CD4-positive, alpha-beta T cell treated with Interleukin-21 for 1 hour (primary cell): Measurements from ENCODE around the gene DPH5.
"Not testable (repeated sequence)": the region's sequence is repeated elsewhere in the genome, so short reads cannot be mapped to it uniquely, and the experiment has no call there.

Source experiments
- DNase-seq: peaks from one replicate; pipeline ENCODE4 v3.0.0-alpha.2; 2020

Gene DPH5

DNA sequence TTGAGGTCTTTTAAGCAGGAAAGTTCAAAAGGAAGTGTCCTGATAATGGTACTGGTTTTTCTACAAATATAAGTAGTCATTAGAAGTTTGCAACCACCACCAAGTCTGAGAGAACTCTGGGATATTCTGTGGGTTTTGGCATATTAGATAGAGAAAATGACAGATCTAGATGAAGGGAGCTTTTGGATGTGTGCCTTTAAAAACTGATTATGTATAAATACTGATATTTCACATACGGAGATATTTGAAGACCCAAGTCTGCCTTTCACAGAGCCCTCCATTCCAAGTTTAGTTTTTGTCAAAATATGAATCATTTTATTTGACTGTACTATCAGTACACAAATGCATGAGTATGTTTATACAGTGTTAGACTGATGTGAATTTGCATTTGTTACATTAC lies 48.6 kb downstream of the DPH5 start:
- no peak for DNase-seq

DNA sequence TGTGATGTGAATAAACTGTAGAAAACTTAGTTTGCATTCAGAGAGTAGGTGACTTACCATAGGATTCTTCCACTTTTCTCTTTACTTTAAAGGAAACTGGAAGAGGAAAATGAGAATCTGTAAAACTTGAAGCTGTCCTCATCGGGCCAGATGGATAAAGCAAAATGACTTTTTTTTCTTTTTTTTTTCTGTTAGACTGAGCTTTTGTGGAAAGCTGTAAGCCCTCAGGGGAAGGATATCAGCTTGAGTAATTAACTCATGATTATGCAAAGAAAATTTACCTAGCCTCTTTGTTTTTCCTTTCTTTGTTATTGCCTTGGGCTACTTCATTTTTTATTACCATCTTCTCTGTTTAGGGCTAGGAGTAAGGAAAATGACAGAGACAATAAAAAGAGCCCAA lies 53.4 kb downstream of the DPH5 start:
- no peak for DNase-seq

DNA sequence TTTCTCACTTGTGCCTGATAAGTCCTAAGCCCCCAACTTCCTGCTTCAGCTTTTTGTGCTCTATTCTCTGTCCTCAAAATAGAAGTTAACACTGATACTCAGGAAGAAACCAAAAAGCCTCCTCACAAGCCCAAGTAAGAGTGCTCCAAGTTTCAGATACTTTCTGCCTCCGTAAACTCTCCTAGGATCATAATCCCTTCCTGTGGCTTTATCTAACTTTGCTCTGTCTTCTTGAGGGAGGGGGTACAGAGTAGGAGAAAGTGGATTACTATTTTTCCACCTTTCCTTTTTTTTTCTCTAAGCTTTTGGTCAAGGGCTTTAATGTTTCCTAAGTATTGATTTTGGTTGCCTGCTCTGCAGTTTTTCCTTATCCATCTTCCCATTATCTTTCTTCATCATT lies 54.6 kb downstream of the DPH5 start:
- no peak for DNase-seq

DNA sequence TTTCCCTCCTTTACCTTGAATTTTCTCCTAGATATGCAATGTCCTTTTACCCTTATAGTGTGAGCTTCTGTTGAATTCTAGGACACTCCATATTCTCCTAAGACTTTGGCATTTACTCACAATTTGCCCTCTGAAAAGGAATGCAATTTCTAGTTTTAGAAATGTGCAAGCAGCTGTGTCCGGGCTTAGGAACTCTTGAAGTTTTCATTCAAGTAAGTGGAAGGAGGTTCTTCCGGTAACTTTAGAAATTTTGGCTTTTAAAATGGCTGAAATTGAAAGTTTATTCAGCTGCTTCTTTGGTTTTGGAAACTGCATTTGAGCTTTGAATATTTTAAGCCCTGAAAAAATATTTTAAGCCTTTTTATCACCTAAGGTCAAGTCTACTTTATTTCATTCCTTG lies 56.3 kb downstream of the DPH5 start:
- no peak for DNase-seq

DNA sequence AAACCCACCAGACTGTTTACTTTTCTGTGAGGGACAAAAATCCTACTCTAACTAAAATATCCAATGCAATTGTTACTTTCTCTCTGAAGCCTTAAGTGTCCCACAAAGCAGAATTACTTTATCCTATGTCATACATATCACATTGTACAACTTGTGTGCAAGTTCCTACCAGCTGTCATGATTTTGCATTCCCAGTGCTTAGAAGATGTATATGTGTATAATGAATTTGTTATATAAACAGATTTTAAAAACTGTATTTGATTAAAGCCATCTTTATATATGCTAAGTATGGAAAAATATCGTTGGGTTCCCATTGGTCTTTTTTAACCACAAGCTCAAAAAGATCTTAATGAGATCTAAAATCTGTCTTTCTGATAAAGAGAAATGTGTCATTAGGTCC lies 57.0 kb downstream of the DPH5 start:
- DNase-seq: no peak

DNA sequence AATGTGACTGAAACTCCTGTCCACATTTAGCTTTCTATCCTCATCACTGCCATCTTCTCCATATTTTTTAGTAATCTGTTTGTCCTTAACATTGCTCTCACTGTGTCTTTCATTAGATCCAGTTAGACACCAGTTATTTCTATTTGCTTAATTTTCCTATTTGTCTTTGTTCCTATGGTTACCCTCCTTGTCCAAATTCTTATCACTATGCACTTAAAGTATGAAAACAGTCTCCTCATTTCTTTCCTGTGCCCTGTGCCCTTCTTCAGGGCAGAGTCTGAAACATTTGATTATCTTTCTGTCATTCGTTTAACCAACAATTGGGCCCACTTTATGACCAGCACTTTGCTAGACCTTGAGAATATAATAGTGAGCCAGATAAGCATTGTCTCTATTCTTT lies 65.5 kb downstream of the DPH5 start:
- no peak for DNase-seq

DNA sequence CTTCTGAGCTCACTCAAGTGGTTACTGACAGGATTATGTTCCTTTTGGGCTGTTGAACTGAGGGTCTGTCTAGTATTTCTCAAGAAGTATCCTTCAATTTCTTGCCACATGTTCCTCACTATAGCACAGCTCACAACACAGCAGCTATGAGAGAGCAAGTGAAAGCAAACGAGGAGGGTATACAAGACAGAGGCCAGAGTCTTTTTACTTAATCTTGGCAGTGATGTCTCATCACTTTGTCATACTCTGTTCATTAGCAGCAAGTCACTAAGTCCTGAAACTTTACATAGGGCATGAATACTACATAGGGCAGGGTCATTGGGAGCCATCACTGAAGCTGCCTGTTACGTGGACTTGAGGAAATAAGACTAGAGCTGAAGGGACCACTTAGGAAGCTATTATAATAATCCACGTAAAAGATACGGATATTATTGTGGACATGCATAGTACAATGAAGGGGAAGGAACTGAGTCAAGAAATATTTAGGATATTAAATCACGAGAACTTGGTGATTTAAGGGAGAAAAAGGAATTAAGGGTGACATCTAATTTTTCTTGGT lies 66.0 kb downstream of the DPH5 start:
- no peak for DNase-seq

DNA sequence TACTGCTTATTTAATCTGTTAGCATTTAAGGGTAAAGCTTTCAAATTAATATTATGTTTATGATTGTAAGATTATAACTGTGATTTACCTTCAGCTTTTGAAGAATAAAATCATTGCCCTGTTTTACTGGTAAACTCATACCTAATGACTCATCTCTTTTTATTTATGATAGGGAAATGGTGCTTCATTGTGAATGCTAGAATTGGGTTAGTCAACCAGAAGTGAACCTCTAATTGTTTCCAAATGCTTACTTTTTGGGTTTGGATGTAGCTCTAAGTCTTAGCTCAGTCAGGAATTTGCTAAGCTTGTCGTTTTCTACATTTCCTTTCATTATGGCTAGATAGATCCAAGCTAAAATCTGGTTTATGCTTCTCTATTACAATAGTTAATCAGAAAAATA lies 70.3 kb downstream of the DPH5 start:
- DNase-seq: no peak

DNA sequence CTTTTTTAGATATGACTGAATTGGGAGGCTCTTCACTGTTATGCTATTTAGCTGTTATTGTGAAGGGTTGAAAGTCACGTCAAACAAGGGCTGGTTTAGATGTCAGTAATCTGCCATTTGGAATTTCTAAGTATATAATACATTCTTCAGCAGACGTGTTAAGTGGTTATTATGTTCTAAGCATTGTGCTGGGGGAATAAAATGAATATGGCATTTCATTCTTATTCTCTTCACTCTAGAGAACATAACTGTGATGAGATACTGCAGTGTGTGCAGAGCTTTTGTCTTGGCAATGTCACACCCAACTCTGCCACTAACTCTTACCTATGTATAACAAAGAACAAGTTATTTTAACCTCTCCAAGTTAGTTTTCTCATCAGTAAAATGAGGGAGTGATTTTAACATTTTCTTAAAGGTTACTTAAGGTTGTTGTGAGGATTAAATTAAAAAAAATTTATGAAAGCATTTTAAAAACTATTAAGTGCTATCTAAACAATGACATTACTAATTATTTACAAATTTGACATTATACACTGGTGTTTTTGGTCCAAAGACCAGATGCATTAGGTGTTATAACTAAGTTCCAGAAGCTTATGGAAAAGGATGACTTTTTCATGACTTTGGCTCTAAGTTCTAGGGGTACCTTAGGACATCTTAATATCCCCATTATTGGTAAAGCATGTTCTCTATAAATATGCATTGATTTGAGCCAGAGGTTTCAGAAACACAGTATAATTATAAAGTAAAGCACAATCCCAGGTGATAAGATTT lies 71.4 kb downstream of the DPH5 start:
- DNase-seq: no peak

DNA sequence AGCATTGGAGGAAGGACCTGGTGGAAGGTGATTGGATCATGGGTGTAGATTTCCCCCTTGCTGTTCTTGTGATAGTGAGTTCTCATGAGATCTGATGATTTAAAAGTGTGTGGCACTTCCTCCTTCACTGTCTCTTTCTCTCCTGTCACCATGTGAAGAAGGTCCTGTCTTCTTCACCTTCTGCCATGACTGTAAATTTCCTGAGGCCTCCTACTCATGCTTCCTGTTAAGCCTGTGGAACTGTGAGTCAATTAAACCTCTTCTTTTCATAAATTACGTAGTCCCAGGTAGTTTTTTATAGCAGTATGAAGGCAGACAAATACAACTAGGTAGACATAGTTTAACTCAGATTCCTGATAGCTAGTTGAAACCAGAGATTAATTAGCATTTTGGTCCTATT lies 72.6 kb downstream of the DPH5 start:
- DNase-seq: not testable (repeated sequence)

DNA sequence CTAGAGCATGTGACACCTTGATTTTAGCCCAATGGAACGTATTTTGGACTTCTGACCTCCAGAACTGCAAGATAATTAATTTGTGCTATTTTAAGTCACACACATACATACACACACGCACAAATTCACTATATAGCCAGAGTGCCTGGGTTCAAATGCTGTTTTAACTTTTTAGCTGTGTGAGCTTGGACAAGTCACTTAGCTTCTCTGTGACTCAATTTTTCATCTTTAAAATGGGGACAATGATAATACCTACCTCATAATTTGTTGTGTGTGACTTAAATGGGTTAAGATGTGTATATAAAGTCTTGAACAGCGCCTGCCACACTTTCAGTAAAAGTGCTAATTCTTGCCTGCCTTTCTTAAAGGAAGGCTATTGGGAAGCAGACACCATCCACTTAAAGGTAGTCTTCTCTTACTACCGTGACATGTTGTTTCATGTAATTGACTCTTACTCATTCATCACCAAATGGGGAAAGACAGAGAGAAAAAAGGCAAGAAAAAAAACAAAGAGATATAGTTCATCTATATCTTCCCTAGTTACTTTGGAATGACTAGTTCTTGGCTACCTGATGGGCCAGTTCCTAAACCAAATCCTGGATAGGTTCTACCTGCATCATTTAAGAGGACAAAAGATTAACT lies 73.4 kb downstream of the DPH5 start:
- no peak for DNase-seq

DNA sequence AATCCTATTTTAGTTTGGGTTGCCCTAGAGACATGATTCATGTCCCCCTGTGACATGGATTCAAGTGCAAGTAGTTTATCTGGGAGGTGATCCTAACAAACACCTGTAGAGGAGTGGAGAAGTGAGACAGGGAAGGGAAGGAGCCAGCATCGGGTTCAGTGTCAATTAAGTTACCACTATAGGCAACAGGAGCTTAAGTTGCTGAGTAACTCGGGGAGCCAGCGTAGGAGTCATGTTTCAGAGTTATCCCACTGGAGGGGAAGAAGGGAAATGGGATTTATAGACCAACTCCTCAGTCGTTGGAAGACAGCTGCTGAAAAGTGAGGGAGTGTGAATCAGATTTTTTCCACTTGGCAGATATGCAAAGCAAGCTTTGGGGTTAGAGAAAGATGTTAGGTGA lies 74.8 kb downstream of the DPH5 start:
- no peak for DNase-seq

DNA sequence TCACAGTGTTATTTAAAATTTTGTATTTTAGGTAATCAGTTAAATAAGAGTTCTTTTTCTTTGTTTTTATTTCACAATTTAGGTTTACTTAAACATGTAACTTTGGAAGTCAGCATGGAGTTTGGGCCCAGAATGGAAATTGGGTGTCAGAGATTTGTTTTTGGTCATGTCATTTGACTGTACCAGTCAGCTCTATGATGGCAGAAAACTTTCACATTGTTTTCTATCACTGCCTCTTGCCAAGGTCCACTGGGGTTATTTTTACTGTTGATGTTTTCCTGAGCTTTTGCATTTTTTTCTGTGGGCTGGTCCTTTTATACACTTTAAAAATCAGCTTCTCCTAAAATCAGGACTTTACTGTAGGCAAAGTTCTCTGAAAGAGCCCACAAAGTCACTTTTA lies 75.2 kb downstream of the DPH5 start:
- no peak for DNase-seq

DNA sequence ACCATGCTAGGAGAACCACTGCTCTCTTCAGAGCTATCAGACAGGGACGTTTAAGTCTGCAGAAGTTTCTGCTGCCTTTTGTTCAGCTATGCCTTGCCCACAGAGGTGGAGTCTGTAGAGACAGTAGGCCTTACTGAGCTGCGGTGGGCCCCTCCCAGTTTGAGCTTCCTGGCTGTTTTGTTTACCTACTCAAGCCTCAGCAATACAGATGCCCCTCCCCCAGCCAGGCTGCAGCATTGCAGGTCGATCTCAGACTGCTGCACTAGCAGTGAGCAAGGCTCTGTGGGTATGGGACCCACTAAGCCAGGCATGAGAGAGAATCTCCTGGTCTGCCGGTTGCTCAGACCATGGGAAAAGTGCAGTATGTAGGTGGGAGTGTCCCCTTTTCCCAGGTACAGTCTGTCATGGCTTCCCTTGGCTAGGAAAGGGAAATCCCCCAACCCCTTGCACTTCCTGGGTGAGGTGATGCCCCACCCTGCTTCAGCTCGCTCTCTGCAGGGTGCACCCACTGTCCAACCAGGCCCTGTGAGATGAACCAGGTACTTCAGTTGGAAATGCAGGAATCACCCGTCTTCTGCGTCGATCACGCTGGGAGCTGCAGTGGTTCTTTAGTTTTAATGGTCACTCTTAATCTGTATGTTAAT lies 75.9 kb downstream of the DPH5 start:
- peak; percentile 79 for DNase-seq

DNA sequence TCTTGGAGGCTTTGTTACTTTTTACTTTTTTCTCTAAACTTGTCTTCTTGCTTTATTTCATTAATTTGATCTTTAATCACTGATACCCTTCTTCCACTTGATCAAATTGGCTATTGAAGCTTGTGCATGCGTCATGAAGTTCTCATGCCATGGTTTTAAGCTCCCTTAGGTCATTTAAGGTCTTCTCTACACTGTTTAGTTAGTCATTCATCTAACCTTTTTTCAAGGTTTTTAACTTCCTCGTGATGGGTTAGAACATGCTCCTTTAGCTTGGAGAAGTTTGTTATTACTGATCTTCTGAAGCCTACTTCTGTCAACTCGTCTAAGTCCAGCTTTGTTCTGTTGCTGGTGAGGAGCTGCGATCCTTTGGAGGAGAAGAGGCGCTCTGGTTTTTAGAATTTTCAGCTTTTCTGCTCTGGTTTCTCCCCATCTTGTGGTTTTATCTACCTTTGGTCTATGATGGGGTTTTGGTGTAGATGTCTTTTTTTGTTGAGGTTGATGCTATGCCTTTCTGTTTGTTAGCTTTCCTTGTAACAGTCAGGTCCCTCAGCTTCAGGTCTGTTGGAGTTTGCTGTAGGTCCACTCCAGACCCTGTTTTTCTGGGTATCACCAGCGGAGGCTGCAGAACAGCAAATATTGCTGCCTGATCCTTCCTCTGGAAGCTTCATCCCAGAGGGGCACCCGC lies 76.7 kb downstream of the DPH5 start:
- peak; percentile 4 for DNase-seq

DNA sequence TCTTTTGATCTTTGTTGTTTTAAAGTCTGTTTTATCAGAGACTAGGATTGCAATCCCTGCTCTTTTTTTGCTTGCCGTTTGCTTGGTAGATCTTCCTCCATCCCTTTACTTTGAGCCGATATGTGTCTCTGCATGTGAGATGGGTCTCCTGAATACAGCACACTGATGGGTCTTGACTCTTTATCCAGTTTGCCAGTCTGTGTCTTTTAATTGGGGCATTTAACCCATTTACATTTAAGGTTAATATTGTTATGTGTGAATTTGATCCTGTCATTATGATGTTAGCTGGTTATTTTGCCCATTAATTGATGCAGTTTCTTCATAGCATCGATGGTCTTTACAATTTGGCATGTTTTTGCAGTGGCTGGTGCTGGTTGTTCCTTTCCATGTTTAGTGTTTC lies 77.8 kb downstream of the DPH5 start:
- not testable (repeated sequence) for DNase-seq

DNA sequence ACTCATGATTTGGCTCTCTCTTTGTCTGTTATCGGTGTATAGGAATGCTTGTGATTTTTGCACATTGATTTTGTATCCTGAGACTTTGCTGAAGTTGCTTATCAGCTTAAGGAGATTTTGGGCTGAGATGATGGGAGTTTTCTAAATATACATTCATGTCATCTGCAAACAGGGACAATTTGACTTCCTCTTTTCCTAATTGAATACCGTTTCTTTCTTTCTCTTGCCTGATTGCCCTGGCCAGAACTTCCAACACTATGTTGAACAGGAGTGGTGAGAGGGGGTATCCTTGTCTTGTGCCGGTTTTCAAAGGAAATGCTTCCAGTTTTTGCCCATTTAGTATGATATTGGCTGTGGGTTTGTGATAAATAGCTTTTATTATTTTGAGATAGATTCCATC lies 79.5 kb downstream of the DPH5 start:
- DNase-seq: not testable (repeated sequence)

DNA sequence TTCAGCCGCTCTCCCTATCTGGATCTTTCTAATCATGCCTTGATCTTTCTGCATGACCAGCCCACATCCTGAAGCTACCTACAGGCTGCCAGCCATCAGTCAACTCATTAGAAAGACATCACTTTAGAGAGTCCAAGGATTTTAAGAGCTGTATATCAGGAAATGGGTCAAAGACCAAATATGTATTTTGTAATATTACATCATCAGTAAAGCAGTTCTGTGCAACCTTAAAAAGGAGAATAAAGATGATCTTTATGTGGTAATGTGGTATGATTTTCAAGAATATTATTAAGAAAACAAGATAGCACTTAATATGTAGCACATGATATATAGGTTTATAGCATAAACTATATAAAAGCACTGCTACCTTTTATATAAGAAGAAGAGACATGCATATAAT lies 82.1 kb downstream of the DPH5 start:
- no peak for DNase-seq

DNA sequence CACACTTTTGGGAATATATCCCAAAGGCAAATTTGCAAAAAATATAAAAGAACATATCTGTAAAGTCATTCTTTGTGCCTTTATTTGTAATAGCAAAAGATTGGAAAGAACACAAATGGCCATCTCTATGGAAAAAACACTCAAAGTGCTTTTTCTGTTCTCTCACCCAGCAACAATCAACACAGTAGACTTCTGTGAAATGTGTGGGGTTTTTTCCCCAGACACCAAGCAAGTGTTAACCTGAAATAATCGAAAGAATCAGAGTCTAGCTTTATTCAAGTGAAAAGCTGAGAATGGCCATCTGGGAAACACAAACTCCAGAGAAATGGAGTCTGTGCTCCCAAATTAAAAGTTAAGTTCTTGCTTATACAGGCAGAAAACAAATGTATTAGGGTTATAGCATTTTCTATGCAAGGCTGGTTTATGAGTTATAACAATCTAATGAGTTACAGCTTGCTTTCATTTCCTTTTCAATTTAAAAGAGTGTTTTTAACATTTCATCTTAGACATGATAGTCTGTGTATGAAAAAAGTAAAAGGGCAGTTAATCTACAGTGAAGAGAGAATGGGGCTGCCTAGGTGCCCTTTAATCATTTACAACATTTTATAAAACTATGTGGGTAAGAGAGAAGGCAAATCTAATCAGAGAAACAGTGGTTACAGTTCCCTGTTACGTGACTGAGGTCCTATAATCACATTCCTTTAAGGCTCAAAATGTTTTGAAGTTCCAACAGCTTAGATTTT lies 83.1 kb downstream of the DPH5 start:
- no peak for DNase-seq

DNA sequence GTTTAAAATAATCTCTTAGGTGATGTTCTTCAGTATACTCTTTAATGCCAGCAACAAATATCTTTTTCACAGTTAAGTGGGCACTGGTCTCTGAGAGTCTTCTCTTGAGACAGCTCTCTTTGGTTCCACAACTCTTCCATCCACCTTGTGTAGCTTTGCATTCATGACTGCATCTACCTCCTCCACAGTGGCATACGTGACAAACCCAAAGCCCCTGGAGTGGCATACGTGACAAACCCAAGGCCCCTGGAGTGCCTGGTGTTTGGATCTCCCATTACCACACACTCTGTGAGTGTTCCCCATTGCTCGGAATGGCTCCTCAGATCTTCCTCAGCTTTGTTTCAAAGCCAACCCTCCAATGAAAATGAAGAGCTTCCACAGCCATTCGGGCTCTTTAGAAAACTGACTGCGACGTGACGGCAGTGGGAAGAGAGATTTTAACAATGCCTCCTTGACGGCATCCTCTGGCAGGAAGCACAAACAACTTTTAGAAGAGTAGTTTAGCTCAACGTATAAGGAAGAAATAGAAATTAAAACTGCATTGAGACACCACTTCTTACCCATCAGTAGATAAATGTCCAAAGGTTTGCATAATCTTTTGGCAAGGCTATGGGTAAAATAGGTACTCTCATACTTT lies 83.9 kb downstream of the DPH5 start:
- DNase-seq: no peak

DNA sequence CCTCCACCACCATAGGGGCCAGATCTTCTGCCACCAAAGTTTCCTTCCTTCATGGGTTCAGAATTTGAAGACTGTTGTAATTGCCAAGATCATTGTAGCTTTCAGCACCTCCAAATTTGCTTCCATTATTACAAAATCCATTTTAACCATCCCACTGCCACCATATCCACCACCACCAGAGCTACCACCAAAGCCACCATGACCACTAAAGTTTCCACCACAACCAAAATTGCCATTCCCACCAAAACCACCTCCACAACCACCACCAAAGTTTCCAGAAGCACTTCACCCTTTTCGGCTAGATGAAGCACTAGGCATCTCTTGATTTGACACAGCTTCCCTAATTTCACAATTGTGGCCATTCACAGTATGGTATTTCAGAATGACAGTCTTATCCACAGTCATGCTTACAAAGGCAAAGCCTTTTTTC lies 84.5 kb downstream of the DPH5 start:
- DNase-seq: peak; percentile 12
